ENCODE measurements around the gene RMND1.

RMND1 gene

DNA sequence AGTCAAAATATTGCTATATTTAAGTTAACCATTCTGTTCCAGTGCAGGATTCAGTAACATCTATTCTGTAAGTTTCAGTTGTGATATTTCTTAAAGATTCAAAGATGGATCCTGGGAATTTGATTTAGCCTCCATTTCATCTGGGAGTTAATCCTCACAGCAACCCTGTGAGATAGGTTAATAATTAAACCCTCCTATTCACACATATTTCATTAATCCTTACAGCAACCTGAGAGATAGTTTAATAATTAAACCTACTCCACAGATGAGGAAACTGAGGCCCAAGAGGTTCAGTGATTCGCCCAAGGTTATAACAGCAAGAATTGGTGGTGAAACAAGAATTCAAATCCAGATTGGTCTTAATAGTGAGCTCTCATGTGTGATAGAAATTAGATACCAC, 49.7 kb downstream of the RMND1 start:
- no peak for DNase-seq (ENCODE audit: low read depth)
- H3K4me3 ChIP-seq (ENCODE audit: control insufficient read depth, low read depth, low read length): no peak overlapping the region
- TF ChIP-seq, protein P1, sequence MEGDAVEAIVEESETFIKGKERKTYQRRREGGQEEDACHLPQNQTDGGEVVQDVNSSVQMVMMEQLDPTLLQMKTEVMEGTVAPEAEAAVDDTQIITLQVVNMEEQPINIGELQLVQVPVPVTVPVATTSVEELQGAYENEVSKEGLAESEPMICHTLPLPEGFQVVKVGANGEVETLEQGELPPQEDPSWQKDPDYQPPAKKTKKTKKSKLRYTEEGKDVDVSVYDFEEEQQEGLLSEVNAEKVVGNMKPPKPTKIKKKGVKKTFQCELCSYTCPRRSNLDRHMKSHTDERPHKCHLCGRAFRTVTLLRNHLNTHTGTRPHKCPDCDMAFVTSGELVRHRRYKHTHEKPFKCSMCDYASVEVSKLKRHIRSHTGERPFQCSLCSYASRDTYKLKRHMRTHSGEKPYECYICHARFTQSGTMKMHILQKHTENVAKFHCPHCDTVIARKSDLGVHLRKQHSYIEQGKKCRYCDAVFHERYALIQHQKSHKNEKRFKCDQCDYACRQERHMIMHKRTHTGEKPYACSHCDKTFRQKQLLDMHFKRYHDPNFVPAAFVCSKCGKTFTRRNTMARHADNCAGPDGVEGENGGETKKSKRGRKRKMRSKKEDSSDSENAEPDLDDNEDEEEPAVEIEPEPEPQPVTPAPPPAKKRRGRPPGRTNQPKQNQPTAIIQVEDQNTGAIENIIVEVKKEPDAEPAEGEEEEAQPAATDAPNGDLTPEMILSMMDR (conservative IDR thresholded peaks at IDR 0.05; ENCODE audit: control insufficient read depth, insufficient read depth, low read depth, low read length): no peak

DNA sequence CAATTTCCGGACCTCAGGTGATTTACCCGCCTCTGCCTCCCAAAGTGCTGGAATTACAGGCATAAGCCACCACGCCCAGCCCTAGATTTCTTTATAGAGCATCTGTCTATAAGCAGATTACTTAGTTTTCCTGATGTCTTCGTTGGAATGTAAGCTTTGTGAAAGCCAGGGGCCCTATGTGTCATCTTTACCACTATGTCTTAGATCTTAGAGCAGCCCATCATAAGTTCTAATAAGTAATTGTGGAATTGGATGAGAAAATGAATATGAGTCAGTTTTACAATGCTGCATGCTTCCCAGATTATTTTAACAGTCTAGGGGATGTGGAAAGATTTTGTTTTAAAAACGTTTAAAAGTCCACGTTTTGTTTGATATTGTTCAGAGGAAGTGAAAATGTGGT, 51.5 kb downstream of the RMND1 start:
- TF ChIP-seq, protein P1 (conservative IDR thresholded peaks at IDR 0.05; ENCODE audit: control insufficient read depth, insufficient read depth, low read depth, low read length): no peak
- H3K4me3 ChIP-seq (ENCODE audit: control insufficient read depth, low read depth, low read length): no peak overlapping the region
- peak; percentile 71 for DNase-seq (ENCODE audit: low read depth)

DNA sequence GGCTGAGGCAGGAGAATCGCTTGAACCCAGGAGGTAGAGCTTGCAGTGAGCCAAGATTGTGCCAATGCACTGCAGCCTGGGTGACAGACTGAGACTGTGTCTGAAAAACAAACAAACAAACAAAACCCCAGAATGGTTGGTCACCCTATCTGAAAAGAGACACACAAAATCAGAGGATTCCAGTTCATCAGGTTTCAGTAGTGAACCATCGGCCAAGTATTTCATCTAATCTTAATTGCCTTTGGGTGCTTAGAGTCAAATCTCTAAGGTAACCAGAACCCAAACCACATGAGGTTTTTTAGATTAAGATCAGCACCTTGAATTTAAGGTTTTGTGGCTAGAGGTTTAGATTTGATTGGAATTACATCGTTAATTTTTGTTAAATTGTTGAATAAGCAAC, 52.2 kb downstream of the RMND1 start:
- no peak for DNase-seq (ENCODE audit: low read depth)
- TF ChIP-seq, protein P1 (conservative IDR thresholded peaks at IDR 0.05; ENCODE audit: control insufficient read depth, insufficient read depth, low read depth, low read length): no peak
- no peak overlapping the region for H3K4me3 ChIP-seq (ENCODE audit: control insufficient read depth, low read depth, low read length)

DNA sequence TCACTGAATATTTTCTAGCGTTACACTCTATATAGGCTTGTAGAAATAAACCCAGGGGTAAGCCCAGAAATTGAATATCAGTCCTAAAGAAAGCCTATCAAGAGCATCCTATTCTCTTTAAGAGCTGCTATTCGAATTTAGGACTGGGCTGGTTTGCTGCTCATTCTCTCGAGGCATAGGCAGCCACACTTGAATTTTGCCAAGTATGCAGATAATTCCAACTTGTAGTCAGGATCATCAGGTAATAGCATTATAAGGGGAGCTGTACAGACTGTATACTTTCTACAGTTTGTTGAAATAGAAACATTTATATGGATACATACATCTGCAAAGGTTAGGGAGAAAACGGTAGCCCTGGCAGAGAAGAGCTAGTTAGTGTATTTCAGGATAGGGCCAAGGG, 58.5 kb downstream of the RMND1 start:
- H3K4me3 ChIP-seq (ENCODE audit: control insufficient read depth, low read depth, low read length): no peak overlapping the region
- DNase-seq (ENCODE audit: low read depth): no peak
- TF ChIP-seq, protein P1 (conservative IDR thresholded peaks at IDR 0.05; ENCODE audit: control insufficient read depth, insufficient read depth, low read depth, low read length): no peak

DNA sequence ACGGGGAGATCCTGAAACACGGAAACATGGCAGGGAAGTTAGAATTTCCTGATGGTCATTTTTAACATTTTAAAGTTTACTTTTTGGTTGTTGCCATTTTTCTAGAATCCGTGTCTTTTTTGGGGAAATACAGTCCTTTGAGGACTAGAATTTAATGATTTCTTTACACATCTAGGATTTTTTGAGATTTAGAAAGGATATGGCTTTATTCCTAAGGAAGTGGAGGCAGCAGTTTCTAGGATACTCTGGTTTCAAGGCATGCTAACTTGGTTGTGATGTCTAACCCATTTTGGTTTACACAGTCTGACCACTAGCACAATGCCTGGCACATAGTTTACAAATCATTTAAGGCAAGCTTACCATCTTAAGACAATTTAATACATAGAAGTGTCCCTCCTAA, 59.5 kb downstream of the RMND1 start:
- TF ChIP-seq, protein P1 (conservative IDR thresholded peaks at IDR 0.05; ENCODE audit: control insufficient read depth, insufficient read depth, low read depth, low read length): no peak
- no peak for DNase-seq (ENCODE audit: low read depth)
- H3K4me3 ChIP-seq (ENCODE audit: control insufficient read depth, low read depth, low read length): peak overlapping the region; percentile 60

DNA sequence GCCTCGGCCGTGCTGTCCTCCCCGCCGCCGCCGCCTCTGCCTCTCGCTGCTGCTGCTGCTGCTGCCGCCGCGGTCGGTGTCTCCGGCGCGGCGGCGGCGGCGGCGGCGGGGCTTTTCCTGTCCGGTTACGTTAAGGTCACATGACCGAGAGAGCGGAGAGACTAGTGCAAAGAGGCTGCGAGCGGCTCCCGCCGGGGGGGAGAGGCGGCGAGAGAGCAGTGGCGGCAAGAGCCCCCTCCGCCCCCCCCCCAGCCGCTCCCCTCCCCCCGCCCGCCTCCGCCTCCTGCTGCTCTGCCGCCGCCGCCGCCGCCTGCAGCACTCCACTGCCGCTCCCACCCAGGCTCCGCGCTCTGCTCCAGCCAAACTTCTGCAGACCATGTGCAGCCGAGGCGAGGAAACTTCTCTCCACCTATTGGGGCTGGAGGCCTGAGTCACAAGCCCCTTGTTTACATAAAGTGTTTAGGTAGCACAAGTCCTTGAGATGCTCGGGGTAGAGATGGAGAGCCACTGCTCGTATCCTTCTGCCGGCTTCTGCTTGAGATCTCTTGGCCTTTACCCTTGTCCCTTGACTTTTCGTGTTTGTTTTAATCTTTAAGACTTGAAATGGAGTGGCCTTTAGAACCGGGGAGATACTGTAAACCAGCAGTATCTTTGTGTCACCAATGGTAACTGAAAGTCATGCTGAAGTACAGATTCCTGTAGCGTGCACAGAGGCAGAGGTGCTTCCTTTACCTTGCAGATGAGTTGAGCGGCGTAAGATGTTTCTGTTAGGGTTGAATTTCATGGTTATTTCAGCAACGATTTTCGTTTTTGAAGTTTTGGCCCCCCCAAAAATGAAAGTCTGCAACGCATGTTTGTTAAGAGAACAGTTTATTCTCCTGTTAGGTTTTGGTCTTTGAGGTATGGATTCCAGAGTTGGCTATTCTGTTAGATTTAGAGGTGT, 60.2 kb downstream of the RMND1 start, which contains the start of gene ZBTB2:
Gene ZBTB2, minus strand, starts transcription at position 89 of the 943 bp plus-strand sequence. CDS start 17,922 bp downstream, outside the sequence.
- TF ChIP-seq, protein P1 (conservative IDR thresholded peaks at IDR 0.05; ENCODE audit: control insufficient read depth, insufficient read depth, low read depth, low read length): no peak
- peak within 1 kb of the TSS; percentile 60 for H3K4me3 ChIP-seq (ENCODE audit: control insufficient read depth, low read depth, low read length)

More for the DNA sequence above, 60.2 kb downstream of the RMND1 start, which contains the start of gene ZBTB2:
- DNase-seq (ENCODE audit: low read depth): peak; percentile 84
